CD4-positive, alpha-beta T cell treated with Interleukin-17A for 1 hour (primary cell): ENCODE data around the gene ATP6V1G2.
"Not testable (repeated sequence)": the region's sequence is repeated elsewhere in the genome, so short reads cannot be mapped to it uniquely, and the experiment has no call there.

Experiments
- DNase-seq: peaks from one replicate; pipeline ENCODE4 v3.0.0-alpha.2; 2020

ATP6V1G2 gene

DNA sequence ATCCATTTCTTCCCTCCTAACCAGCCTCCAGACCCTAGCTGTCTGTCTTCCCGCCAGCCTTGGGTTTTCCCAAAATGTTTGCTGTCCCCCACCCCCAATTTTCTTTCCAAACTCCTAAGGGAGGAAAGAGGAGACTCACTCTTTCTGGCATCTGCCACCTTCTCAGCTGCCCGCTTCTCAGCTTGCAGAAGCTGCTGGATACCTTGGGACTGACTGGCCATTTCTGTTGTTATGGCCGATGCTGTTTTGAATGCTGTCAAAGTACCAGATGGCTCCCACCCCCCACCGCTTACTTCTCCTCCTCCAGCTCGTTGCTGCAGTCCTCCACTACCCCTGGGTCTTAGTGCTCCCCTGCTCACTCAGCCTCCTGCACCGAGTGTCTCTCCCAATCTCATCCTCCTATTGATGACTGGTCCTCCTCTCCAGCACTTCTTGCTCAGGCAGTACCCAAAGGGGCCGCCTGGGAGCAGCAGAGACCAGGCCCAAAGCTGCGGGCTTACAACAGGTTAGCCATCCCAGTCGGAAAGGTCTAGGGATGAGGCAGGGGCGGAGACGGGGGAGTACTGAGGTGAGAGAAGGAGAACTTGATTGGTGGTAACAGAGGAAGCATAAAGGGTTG lies at the start of gene ATP6V1G2:
TSS of gene ATP6V1G2 (minus strand) at position 270 of the 619 bp plus-strand sequence. CDS start at position 221, 49 bp downstream.
- DNase-seq: peak; percentile 89

DNA sequence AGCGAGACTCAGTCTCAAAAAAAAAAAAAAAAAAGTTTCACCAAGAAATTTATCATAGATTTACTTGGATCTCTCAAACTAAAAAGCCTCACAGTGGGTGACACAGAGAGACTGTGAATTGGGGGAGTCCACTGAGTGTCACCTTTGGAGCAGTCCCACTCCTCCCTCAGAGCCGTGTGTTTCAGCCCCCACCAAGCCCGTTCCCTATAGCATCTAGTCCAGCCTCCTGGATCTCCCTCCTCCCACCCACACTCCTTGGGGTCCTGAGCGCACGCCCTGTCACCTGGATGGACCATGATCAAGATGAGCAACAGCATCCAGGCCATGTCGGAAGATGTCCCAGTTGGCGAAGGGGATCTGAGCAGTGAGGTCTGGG lies 46.0 kb upstream of the ATP6V1G2 start:
- no peak for DNase-seq

GRCh38 chr6:31590691-31591090 lies 44.3 kb upstream of the ATP6V1G2 start:
- DNase-seq: not testable (repeated sequence)

GRCh38 chr6:31588871-31589650 lies 42.7 kb upstream of the ATP6V1G2 start:
- DNase-seq: no peak

DNA sequence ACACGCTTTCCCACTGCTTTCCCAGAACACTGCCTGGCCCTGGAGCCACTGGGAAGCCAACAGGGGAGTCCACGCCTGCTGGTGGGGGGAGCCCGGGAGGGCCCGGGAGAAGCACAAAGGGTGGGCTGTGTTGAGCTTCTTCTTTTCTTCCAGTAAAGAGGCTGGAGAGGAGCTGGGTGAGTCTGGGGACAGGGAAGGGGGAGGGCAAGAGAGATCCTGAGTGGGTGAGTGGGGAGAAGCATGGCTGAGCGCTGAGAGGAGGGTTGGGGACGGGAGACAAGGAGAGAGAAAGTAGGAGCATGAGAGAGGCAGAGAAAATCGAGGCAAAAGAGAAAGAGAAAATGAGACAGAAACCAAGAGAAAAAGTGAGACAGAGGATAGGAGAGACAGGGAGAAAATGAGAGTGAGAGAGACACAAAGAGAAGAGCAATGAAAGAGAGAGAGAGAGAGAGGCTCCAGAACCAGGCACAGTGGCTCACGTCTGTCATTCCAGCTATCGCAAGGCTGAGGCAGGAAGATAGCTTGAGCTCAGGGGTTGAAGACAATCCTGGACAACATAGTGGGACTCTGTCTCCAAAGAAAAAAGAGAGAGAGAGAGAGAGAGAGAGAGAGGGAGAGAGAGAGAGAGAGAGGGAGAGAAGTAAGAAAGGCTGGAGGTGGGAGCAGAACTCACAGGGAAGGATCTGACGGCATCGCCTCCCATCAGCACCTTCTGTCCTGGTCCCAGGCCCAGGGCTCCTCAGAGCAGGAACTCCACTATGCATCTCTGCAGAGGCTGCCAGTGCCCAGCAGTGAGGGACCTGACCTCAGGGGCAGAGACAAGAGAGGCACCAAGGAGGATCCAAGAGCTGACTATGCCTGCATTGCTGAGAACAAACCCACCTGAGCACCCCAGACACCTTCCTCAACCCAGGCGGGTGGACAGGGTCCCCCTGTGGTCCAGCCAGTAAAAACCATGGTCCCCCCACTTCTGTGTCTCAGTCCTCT lies 41.7 kb upstream of the ATP6V1G2 start:
- DNase-seq: no peak

DNA sequence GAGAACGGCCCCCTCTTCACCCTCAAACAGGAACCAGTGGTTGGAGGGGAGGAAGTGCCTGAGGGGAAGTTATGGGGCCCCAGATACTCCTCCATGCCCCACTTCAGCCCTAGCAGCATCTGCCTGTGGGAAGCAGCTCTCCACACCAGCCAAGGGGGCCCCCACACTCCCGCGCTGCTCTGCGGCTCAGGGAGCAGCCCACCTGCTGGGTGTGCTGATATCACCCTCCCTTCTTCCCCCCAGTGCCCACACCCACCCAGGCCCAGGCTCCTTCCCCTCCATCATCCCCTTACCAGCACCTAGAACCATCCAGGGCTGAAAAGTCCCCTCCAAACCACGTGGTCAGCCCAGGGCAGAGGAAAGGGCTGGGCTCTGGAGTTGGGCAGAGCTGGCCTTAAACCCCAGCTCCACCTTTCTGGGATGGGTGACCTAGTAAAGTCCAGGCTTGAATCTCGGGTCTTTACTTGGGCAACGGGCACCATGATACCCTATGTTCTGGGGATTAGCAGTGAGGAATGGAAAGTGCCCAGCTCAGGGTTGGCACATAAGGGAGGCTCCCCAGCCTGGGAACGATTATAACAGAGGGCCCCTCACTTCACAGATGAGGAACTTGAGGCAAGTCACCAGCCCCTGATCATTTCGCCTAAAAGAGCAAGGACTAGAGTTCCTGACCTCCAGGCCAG lies 40.3 kb upstream of the ATP6V1G2 start:
- peak; percentile 54 for DNase-seq

- DNase-seq: no peak
Observed at GRCh38 chr6:31586008-31586407, 39.6 kb upstream of the ATP6V1G2 start, which contains the start of gene LST1. TSS of gene LST1 (plus strand) at chr6:31586277. CDS start at chr6:31587300, 1,023 bp downstream.

DNA sequence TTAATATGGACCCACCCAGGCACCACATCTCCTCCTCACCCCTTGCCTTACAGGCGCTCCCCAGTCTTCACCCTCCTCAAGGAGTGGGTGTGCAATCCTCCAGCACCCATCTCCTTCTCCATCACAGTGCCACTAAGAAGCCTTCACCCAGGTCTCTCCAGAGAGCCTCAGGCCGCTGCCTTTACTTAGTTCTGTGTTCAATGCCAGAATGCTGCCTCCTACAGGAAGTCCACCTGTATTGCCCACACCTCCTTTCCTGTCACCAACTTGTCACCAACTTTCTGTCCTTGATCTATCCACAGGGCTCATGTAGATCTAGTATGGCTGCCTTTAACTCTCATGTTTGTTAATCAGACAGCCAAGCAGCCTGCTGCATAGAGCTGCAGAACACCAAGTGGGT lies 39.1 kb upstream of the ATP6V1G2 start:
- peak; percentile 73 for DNase-seq

DNA sequence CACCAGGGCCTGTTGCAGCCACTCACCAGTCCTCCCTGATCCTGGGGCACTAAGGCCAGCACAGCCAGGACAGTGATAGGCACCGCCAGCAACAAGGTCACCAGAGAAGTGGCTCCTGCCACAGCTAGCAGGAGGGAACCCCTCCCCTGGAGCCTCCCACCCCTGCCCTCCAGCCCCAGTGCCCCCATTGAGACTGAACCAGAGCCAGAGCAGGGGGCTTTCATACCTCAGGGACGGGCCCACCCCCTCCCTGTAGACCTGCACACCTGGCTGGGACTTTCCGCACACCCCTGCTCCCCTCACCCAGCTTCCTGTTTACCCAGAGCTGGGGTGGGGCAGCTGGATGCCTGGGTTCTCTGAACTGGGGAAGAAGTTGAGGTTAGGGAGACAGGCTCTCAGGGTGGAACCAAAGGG lies 35.8 kb upstream of the ATP6V1G2 start, which contains the start of gene LTB:
TSS of gene LTB (minus strand) at position 195 of the 414 bp plus-strand sequence. CDS start at position 188, 7 bp downstream.
- peak; percentile 85 for DNase-seq

DNA sequence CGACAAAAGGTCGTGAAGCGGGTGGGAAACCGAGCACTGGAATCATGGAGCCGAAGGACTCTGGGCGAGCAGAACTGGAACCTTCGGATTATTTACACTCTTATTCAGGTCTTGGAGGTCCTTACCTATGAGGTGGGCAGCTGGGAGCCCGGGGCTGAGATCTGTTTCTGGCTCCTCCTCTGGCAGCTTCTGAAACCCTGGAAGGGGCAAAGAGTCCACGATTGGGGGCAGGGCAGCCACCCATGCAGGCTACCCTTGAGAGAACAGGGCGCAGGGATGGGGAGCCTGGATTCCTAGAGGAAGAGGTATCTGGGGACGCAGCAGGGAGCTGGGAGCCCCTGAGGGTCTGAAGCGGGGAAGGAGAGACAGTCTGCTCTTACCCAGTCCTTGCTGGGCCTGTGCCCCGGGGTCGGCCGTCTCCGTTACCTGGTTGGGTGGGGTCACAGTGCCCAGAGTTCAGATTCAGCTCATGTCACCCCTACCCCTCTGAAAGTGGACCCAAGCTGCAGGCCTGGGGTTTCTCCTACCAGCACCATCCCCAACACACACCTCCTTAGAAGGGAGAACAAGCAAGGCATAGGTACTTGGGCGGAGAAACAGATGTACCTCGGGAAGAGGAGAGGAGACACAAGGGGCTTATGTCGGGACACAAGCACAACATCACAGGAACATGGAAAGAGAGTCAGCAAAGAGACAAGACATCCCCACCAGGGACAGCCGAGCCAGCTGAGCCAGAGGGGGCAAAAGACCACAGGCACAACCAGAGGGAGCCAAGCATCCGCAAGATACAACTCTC lies 35.2 kb upstream of the ATP6V1G2 start:
- no peak for DNase-seq

- DNase-seq: peak; percentile 89
Observed at GRCh38 chr6:31580807-31581433, 34.5 kb upstream of the ATP6V1G2 start.

GRCh38 chr6:31580438-31580740 lies 34.0 kb upstream of the ATP6V1G2 start:
- no peak for DNase-seq

- peak; percentile 42 for DNase-seq
Observed at GRCh38 chr6:31579546-31580437, 33.4 kb upstream of the ATP6V1G2 start.

GRCh38 chr6:31579119-31579505 lies 32.7 kb upstream of the ATP6V1G2 start:
- DNase-seq: peak; percentile 39

GRCh38 chr6:31578184-31579118 lies 32.0 kb upstream of the ATP6V1G2 start:
- peak; percentile 49 for DNase-seq

GRCh38 chr6:31577579-31577966 lies 31.2 kb upstream of the ATP6V1G2 start:
- DNase-seq: no peak

- peak; percentile 73 for DNase-seq
Observed at GRCh38 chr6:31576897-31577578, 30.6 kb upstream of the ATP6V1G2 start.

- peak; percentile 38 for DNase-seq
Observed at GRCh38 chr6:31575952-31576685, 29.7 kb upstream of the ATP6V1G2 start.
